ENCODE data around the gene ITPR3.

- TF ChIP-seq, protein P1, sequence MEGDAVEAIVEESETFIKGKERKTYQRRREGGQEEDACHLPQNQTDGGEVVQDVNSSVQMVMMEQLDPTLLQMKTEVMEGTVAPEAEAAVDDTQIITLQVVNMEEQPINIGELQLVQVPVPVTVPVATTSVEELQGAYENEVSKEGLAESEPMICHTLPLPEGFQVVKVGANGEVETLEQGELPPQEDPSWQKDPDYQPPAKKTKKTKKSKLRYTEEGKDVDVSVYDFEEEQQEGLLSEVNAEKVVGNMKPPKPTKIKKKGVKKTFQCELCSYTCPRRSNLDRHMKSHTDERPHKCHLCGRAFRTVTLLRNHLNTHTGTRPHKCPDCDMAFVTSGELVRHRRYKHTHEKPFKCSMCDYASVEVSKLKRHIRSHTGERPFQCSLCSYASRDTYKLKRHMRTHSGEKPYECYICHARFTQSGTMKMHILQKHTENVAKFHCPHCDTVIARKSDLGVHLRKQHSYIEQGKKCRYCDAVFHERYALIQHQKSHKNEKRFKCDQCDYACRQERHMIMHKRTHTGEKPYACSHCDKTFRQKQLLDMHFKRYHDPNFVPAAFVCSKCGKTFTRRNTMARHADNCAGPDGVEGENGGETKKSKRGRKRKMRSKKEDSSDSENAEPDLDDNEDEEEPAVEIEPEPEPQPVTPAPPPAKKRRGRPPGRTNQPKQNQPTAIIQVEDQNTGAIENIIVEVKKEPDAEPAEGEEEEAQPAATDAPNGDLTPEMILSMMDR (IDR thresholded peaks at IDR 0.05), result no peak
- TF ChIP-seq POLR2A (IDR thresholded peaks at IDR 0.05), result no peak
Measured at GRCh38 chr6:33630014-33630413, 8.9 kb downstream of the ITPR3 start.
